Esophagus squamous epithelium (tissue), 5 donors: Measurements from ENCODE around the gene PTPN2. TPM values are rescaled to one million over a fixed set of nuclear protein-coding genes. Genes with fewer than 3 reads are reported as not detected.
A peak's percentile ranks its signal among the peaks of the same experiment; 100 is the strongest.

Source experiments
- DNase-seq: peaks from one replicate; lab custom pipeline; 2025; lab: John Stamatoyannopoulos, UW
- H3K27ac ChIP-seq, 4 donors: fragments of 200-600 bp; sonication (generic); one replicate each; pipeline ENCODE4 v1.5.1; 2016 to 2019; ENCODE audit warnings: mild to moderate bottlenecking in 1 of 4
- H3K27me3 ChIP-seq, 4 donors: fragments of 200-600 bp; sonication (generic); 1 replicate in 3 of 4; 2 replicates in 1 of 4; pipeline versions ENCODE4 v1.5.1 to v1.6.0; 2017 to 2021; ENCODE audit warnings: antibody characterized with exemption in 1 of 4
- H3K36me3 ChIP-seq, 3 donors: fragments of 200-600 bp; sonication (generic); one replicate each; pipeline ENCODE4 v1.5.1; 2016 to 2019
- H3K4me1 ChIP-seq, 3 donors: fragments of 200-600 bp; sonication (generic); one replicate each; pipeline ENCODE4 v1.5.1; 2017 to 2019
- H3K4me3 ChIP-seq, 4 donors: fragments of 200-600 bp; sonication (generic); 1 replicate in 3 of 4; 2 replicates in 1 of 4; pipeline ENCODE4 v1.5.1; 2016 to 2019; ENCODE audit warnings: mild to moderate bottlenecking in 2 of 4, moderate library complexity in 1 of 4
- H3K9me3 ChIP-seq, 3 donors: fragments of 200-600 bp; sonication (generic); one replicate each; pipeline ENCODE4 v1.5.1; 2016 to 2019
- POLR2A ChIP-seq, 4 donors: fragments of 450-650 bp; IDR thresholded peaks; one replicate each; pipeline ENCODE4 v1.6.1; 2017; ENCODE audit warnings: antibody characterized with exemption in 4 of 4, mild to moderate bottlenecking in 4 of 4, moderate library complexity in 3 of 4
- WGBS, 2 donors: methylation state at CpG; one replicate each; pipeline ENCODE4 v1.1.5; 2018; 5-methylcytosine and 5-hydroxymethylcytosine counted together
- intact Hi-C: fragments of 100-400 bp; cut with DNase I; formaldehyde crosslinking; loops from one replicate; pipeline ENCODE4 v1.15.0; 2022
- total RNA-seq, 4 donors: library from RNA; depleted of rRNA; stranded (reverse); fragments of >200 nt; gene quantifications; one replicate each; pipeline ENCODE4 v1.1.0, GENCODE V29; 2016
- TF ChIP-seq, protein P1 (sequence below), 6 experiments: fragments of 450-650 bp in 4 of 6; fragments of 200-600 bp in 2 of 6; sonication (generic) in 2 of 6; IDR thresholded peaks; one replicate each; pipeline ENCODE4 v1.5.1; 2016 to 2019; ENCODE audit warnings: antibody characterized with exemption in 6 of 6, mild to moderate bottlenecking in 4 of 6, moderate library complexity in 4 of 6
- donor health status: DM: yes; HTN: yes; CAD: no.

Gene PTPN2
- total RNA-seq, 4 donors from 2014 or later = 31.8 to 37.9 (median 33.4) TPM

DNA sequence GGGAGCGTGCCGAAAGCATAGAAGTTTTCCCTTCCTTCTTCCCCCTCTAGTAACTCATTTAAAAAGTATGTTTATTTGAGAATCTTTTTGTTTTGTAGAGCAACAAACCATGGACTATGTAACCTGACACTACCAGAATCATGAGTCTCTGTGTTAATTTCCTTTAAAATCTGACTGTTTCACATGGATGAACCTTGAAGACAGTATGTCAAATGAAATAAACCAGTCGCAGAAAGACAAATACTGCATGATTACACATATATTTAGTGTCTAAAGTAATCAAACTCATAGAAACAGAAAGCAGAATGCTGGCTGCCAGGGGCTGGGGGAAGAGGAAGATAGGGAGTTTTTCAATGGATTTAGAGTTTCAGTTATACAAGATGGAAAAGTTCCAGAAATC lies 32.3 kb downstream of the PTPN2 start:
- no peaks in the 10 kb centered on the region for H3K9me3 ChIP-seq
- H3K4me1 ChIP-seq = peaks cover 0 to 27% (median 6%) of the 10 kb centered on the region in 3 donors
- peaks cover 0 to 30% (median 0%) of the 10 kb centered on the region in 3 donors for H3K36me3 ChIP-seq
- TF ChIP-seq, protein P1, sequence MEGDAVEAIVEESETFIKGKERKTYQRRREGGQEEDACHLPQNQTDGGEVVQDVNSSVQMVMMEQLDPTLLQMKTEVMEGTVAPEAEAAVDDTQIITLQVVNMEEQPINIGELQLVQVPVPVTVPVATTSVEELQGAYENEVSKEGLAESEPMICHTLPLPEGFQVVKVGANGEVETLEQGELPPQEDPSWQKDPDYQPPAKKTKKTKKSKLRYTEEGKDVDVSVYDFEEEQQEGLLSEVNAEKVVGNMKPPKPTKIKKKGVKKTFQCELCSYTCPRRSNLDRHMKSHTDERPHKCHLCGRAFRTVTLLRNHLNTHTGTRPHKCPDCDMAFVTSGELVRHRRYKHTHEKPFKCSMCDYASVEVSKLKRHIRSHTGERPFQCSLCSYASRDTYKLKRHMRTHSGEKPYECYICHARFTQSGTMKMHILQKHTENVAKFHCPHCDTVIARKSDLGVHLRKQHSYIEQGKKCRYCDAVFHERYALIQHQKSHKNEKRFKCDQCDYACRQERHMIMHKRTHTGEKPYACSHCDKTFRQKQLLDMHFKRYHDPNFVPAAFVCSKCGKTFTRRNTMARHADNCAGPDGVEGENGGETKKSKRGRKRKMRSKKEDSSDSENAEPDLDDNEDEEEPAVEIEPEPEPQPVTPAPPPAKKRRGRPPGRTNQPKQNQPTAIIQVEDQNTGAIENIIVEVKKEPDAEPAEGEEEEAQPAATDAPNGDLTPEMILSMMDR (IDR thresholded peaks at IDR 0.05) = no peak
- TF ChIP-seq POLR2A (IDR thresholded peaks at IDR 0.05) = no peak
- no peak overlapping the region for H3K27ac ChIP-seq
- no peak overlapping the region for H3K4me3 ChIP-seq
- WGBS, 2 donors = 84 to 94% methylated on average over 3 of the region's 3 CpGs
- no peak for DNase-seq
- intact Hi-C loops = no loop called here
- no peaks in the 10 kb centered on the region for H3K27me3 ChIP-seq

DNA sequence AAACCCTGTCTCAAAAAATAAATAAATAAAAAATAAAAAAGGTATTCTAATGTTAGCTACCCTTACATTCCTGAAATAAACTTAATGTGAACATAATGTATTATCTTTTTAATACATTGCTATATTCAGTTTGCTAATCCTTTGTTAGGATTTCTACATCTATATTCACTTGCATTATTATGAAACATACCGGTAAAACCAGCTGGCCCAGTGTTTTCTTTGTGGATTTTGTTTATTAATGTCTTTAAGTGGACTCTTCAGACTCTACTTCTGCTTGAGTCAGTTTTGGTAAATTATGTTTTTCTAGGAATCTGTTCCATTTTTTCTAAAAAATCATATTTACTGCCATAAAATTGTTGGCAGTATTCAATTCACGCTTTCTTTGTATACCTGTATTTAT lies 34.5 kb downstream of the PTPN2 start:
- Histone ChIP-seq H3K27ac (peak overlapping the region in 3 of 4 donors; percentile 33 to 47 (median 42)), H3K9me3 (no peaks in the 10 kb centered on the region), H3K36me3 (peaks cover 0 to 12% (median 0%) of the 10 kb centered on the region in 3 donors), H3K27me3 (no peaks in the 10 kb centered on the region), H3K4me3 (no peak overlapping the region), H3K4me1 (peaks cover 0 to 27% (median 6%) of the 10 kb centered on the region in 3 donors)
- no peak for DNase-seq
- intact Hi-C loops = no loop called here
- TF ChIP-seq, protein P1 (IDR thresholded peaks at IDR 0.05) = no peak
- no peak for TF ChIP-seq POLR2A (IDR thresholded peaks at IDR 0.05)
- WGBS, 2 donors = 54 to 66% methylated on average over 2 of the region's 2 CpGs

DNA sequence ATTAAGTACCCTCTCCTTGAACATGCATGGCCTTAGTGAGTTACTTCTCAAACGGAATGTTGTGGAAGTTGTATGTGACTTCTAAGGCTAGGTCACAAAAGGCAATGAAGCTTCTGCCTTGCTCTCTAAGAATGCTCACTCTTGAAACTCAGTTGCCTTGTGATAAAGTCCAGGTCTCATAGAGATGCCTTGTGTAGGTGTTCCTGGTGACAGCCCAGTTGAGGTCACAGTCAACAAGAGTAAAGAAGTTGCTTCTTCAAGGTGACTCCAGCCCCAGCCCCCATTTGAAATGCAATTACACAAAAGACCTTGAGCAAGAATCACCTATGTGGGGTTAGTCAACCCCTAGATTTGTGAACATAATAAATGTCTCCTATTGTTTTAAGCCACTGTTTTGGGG lies 35.6 kb downstream of the PTPN2 start:
- 81 to 91% methylated on average over 1 of the region's 1 CpG for WGBS, 2 donors

DNA sequence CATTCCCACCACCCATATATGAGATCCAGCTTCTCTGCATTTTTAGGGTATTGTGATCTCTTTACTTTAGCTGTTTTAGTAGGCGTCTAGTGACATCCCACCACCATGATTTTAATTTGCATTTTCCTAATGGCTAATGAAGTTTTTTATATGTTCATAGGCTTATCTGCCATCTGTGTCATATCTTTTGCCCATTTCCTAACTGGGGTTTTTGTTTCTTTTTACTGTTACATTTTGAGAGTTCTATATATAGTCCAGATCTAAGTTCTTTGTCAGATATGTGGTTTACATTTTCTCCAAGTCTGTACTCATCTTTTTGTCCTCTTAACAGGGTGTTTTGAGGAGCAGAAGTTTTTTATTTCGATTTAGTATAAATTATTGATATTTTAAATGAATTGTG lies 39.6 kb downstream of the PTPN2 start:
- peaks cover 0 to 4% (median 0%) of the 10 kb centered on the region in 3 donors for H3K36me3 ChIP-seq
- H3K9me3 ChIP-seq = no peaks in the 10 kb centered on the region
- WGBS, 2 donors = 83 to 85% methylated on average over 2 of the region's 2 CpGs
- H3K4me3 ChIP-seq = no peak overlapping the region
- TF ChIP-seq, protein P1 (IDR thresholded peaks at IDR 0.05) = no peak
- TF ChIP-seq POLR2A (IDR thresholded peaks at IDR 0.05) = no peak
- H3K27ac ChIP-seq = no peak overlapping the region
- peaks cover 0 to 13% (median 0%) of the 10 kb centered on the region in 3 donors for H3K4me1 ChIP-seq
- DNase-seq = no peak
- H3K27me3 ChIP-seq = no peaks in the 10 kb centered on the region
- intact Hi-C loops = no loop called here

More for the DNA sequence above, 35.6 kb downstream of the PTPN2 start:
- Histone ChIP-seq H3K27me3 (no peaks in the 10 kb centered on the region), H3K4me1 (peaks cover 0 to 27% (median 6%) of the 10 kb centered on the region in 3 donors), H3K9me3 (no peaks in the 10 kb centered on the region), H3K4me3 (no peak overlapping the region), H3K27ac (no peak overlapping the region), H3K36me3 (peaks cover 0 to under 1% (median 0%) of the 10 kb centered on the region in 3 donors)
- intact Hi-C loops = no loop called here
- DNase-seq = no peak
- TF ChIP-seq, protein P1 (IDR thresholded peaks at IDR 0.05) = no peak
- no peak for TF ChIP-seq POLR2A (IDR thresholded peaks at IDR 0.05)

DNA sequence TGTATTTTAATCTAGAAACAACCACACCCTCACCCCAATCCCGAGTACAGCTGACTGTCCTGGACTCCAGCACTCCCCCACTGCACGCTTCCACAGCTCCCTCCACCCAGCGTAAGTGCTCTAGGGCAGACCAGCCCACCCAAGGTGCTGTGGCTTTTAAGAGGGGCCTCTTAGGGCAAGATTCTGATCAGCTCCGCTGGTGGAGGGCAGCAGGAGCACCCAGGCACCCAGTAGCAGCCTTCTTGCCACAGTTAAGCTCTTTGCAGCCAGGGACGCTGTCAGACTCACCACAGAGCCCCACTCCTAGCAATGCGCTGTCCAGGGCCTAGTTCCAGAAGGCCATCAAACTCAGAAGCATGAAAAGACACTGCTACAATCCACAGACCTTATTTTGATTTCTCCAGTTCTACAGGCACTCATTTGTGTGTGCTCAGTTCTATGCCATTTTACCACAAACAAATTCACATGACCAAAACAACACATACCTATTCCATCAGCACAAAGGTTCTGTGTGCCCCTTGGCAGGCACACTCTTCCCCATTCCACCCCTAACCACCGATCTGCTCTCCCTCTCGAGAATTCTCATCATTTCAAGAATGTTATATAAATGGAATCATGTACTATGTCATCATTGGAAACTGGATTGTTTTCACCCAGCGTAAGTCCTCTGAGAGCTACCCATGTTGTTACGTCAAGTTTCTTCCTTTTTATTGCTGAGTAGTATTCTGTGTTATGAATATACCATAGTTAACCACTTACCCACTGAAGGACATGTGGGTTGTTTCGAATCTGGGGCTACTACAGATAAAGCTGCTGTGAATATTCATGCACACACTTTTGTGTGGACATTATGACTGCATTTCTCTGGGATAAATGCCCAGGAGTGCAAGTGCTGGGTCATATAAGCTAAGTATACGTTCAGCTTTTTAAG lies 40.4 kb downstream of the PTPN2 start:
- no peaks in the 10 kb centered on the region for H3K9me3 ChIP-seq
- 73 to 87% methylated on average over 10 to 12 of the region's 12 CpGs for WGBS, 2 donors
- no peaks in the 10 kb centered on the region for H3K27me3 ChIP-seq
- intact Hi-C loops = no loop called here
- H3K36me3 ChIP-seq = peaks cover 0 to 4% (median 0%) of the 10 kb centered on the region in 3 donors
- peak overlapping the region in 1 of 4 donors; percentile 12 for H3K27ac ChIP-seq
- peaks cover 0 to 15% (median 3%) of the 10 kb centered on the region in 3 donors for H3K4me1 ChIP-seq
- DNase-seq = no peak
- H3K4me3 ChIP-seq = no peak overlapping the region
- TF ChIP-seq, protein P1 (IDR thresholded peaks at IDR 0.05) = no peak
- no peak for TF ChIP-seq POLR2A (IDR thresholded peaks at IDR 0.05)
